K562 (cell line): ENCODE measurements around the gene MT1A.

Experiments
- DPF2 ChIP-seq: fragments of 450-650 bp; IDR thresholded peaks from 2 replicates; pipeline ENCODE4 v1.6.1; 2016
- FOXK2 ChIP-seq, 2 experiments: fragments of 450-650 bp; IDR thresholded peaks in 1 of 2; conservative IDR thresholded peaks in 1 of 2; 2 replicates each; pipeline ENCODE4 v1.6.1; 2016; ENCODE audit warnings: low read depth in 2 of 2, mild to moderate bottlenecking in 1 of 2
- NFRKB ChIP-seq: fragments of 450-650 bp; IDR thresholded peaks from 2 replicates; pipeline ENCODE4 v1.6.1; 2016; ENCODE audit warnings: low read depth
- POLR2A ChIP-seq: fragments of 450-650 bp; conservative IDR thresholded peaks from 2 replicates; pipeline ENCODE4 v1.6.1; 2016
- SRSF9 ChIP-seq: fragments of 200-400 bp; formaldehyde crosslinking; IDR thresholded peaks from 2 replicates; pipeline ENCODE4 v1.6.1; 2017; ENCODE audit warnings: low read depth, low read length, borderline replicate concordance
- ZNF354B ChIP-seq: fragments of 250-450 bp; sonication (Bioruptor Pico); IDR thresholded peaks from 2 replicates; pipeline ENCODE4 v1.4.0; 2020
- TF ChIP-seq, protein P1 (sequence below): fragments of 250-450 bp; sonication (Bioruptor Pico); IDR thresholded peaks from 2 replicates; pipeline ENCODE4 v1.6.1; 2021; ENCODE audit warnings: mild to moderate bottlenecking
- TF ChIP-seq, protein P2 (sequence below): IDR thresholded peaks from 3 replicates; pipeline ENCODE4 v1.6.1; 2011; ENCODE audit warnings: borderline replicate concordance, mild to moderate bottlenecking; ENCODE audit not compliant: insufficient read length, insufficient read depth
- TF ChIP-seq, protein P3 (sequence below), 3 experiments: IDR thresholded peaks in 2 of 3; conservative IDR thresholded peaks in 1 of 3; 2 replicates each; pipeline ENCODE4 v1.5.1; 2011 to 2012; ENCODE audit warnings: low read length in 3 of 3, mild to moderate bottlenecking in 3 of 3, control low read depth in 2 of 3, improper control_type of control experiment in 1 of 3, inconsistent platforms in 1 of 3, low read depth in 1 of 3, mixed read lengths in 1 of 3, moderate library complexity in 1 of 3; ENCODE audit not compliant: insufficient read depth in 2 of 3

DNA sequence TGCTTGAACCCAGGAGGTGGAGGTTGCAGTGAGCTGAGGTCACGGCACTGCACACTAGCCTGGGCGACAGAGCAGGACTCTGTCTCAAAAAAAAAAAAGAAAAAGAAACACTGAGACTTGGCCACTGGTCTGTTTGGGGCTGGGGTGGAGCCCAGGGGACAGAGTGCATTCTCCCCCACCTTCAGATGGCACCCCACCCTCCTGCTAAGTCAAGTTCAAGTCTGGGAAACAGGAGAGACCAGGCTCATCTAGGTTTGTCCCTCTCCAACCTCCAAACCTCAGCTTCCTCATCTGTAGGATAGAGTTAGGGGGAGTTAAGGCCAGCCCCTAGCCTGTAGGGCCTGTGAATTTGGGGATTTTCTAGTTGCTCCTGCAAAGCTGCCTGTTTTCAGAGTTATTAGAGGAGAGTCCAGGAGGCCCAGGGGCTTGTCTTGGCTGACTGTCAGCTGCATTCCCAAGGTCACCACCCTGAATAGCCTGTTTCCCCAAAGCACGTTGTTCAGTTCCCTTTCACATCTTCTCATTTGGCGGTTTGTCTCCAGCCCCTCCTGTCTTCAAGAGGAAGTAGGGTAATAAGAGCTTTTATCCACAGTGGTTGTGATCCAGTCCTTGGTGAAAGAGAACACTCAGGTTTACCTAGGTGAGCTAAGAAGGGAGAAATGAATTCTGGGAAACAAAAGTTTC lies 46.9 kb upstream of the MT1A start:
- TF ChIP-seq ZNF354B: no peak
- TF ChIP-seq, protein P1, sequence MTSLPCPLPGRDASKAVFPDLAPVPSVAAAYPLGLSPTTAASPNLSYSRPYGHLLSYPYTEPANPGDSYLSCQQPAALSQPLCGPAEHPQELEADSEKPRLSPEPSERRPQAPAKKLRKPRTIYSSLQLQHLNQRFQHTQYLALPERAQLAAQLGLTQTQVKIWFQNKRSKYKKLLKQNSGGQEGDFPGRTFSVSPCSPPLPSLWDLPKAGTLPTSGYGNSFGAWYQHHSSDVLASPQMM: no peak
- no peak for TF ChIP-seq SRSF9
- TF ChIP-seq DPF2: no peak
- TF ChIP-seq, protein P2, sequence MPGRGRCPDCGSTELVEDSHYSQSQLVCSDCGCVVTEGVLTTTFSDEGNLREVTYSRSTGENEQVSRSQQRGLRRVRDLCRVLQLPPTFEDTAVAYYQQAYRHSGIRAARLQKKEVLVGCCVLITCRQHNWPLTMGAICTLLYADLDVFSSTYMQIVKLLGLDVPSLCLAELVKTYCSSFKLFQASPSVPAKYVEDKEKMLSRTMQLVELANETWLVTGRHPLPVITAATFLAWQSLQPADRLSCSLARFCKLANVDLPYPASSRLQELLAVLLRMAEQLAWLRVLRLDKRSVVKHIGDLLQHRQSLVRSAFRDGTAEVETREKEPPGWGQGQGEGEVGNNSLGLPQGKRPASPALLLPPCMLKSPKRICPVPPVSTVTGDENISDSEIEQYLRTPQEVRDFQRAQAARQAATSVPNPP: no peak
- TF ChIP-seq NFRKB: no peak
- TF ChIP-seq POLR2A: no peak
- no peak for TF ChIP-seq FOXK2 (conservative IDR thresholded peaks at IDR 0.05 in 1 of 2, IDR thresholded peaks at IDR 0.05 in 1 of 2; ENCODE audit: low read depth in 2 of 2)
- TF ChIP-seq, protein P3, sequence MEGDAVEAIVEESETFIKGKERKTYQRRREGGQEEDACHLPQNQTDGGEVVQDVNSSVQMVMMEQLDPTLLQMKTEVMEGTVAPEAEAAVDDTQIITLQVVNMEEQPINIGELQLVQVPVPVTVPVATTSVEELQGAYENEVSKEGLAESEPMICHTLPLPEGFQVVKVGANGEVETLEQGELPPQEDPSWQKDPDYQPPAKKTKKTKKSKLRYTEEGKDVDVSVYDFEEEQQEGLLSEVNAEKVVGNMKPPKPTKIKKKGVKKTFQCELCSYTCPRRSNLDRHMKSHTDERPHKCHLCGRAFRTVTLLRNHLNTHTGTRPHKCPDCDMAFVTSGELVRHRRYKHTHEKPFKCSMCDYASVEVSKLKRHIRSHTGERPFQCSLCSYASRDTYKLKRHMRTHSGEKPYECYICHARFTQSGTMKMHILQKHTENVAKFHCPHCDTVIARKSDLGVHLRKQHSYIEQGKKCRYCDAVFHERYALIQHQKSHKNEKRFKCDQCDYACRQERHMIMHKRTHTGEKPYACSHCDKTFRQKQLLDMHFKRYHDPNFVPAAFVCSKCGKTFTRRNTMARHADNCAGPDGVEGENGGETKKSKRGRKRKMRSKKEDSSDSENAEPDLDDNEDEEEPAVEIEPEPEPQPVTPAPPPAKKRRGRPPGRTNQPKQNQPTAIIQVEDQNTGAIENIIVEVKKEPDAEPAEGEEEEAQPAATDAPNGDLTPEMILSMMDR (IDR thresholded peaks at IDR 0.05 in 2 of 3, conservative IDR thresholded peaks at IDR 0.05 in 1 of 3; ENCODE audit: insufficient read depth in 2 of 3, low read depth in 1 of 3, low read length in 3 of 3): no peak
